Limb (tissue), 2 donors: Measurements from ENCODE around the gene KLF1.
"Not testable (repeated sequence)": the region's sequence is repeated elsewhere in the genome, so short reads cannot be mapped to it uniquely, and the experiment has no call there.

Experiments used
- DNase-seq, 2 donors: peaks; one replicate each; pipeline ENCODE4 v3.0.0-alpha.2; 2016; ENCODE audit errors: extremely low spot score in 2 of 2

The KLF1 gene

DNA sequence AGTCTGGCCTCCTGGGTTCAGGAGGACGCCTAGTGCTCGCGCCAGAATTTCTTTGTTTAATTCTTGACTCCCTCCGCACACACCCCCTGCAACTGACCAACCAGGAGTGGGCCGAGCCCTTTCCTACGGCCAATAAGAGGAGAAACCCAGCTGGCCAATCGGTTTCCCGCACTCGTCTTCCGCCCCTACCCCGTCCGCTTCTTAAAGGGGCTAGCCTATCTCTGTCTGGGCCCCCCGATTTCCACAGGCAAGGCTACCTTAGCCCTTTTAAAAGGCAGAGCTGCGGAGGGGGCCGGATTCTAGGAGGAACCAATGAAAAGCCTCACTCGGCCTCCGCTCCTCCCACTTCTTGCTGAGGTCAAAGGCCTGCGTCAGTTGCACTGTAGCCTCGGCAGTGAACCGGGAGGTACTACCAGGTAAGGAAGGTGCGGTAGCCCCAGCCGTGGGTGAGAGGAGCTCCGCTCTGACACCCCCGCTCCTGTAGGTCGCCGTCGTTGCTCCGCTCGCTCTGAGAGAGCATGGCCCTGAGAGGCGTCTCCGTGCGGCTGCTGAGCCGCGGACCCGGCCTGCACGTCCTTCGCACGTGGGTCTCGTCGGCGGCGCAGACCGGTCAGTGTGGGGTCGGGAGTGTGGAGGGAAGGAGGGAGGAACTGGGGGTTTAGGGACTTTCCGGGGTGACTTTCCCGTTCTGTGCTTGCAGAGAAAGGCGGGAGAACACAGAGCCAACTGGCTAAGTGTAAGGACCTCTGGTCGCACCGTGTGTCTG, 4.0 kb upstream of the KLF1 start, which contains the start of gene GCDH:
TSS of gene GCDH (plus strand) at position 374 of the 766 bp plus-strand sequence. CDS start at position 519, 145 bp downstream.
- peak; percentile 95 to 99 for DNase-seq

DNA sequence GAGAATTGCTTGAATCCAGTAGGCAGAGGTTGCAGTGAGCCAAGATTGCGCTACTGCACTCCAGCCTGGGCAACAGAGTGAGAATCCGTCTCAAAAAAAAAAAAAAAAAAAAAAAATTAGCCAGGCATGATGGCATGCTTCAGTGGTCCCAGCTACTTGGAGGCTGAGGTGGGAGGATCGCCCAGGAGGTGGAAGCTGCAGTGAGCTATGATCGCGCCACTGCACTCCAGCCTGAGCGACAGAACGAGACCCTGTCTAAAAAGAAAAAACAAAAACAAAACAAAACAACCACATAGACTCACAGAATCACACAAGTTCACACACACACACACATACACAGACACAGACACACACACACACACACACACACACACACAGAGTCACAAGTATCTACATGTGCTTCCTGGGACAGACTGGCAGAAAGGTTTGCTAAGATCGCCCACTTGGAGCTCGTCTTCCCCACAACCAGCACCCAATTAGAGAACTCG, 3.3 kb upstream of the KLF1 start:
- DNase-seq: not testable (repeated sequence)

- no peak for DNase-seq
These were observed 1.1 kb upstream of the KLF1 start for GRCh38 chr19:12888006-12888603.

DNA sequence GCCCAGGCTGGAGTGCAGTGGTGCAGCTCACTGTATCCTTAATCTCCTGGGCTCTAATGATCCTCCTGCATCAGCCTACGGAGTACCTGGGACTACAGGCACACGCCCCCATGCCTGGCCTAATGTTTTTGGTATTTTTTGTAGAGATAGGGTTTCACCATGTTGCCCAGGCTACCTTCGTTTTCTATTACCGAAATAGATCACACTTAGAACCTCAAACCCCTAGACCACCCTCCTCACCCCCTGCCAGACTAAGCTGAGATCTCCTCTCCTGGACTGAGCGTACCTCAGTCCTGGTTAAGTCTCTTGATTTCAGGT, 391 bp downstream of the KLF1 start:
- DNase-seq: no peak

GRCh38 chr19:12885749-12886650, 1.0 kb downstream of the KLF1 start:
- DNase-seq: no peak

GRCh38 chr19:12884926-12885748, 1.9 kb downstream of the KLF1 start:
- DNase-seq: peak in 1 of 2 donors; percentile 68

GRCh38 chr19:12884627-12884925, 2.4 kb downstream of the KLF1 start:
- DNase-seq: no peak

DNA sequence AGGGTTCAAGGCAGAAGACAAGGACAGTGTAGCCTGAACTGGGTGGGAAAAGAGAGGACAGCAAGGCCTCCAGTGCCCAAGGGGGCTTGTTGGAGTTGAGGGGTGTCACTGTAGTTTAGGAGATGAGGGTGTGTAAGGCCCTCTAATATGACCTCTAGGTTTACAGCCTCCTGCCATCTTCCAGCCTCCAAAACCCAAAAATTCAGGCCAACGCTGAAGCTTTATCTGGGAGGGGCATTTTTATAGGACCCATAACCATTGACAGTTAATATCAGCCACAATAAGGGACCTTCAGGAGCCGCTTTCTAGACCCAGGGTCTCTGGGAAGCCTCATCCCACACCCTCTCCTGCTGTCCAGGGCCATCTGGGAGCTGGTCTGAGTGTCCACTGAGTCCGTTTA, 2.8 kb downstream of the KLF1 start:
- no peak for DNase-seq

- no peak for DNase-seq
These were observed 4.4 kb downstream of the KLF1 start for GRCh38 chr19:12882589-12882988.

- DNase-seq: peak; percentile 85 to 88
These were observed 5.7 kb downstream of the KLF1 start, which contains the start of gene DNASE2 for GRCh38 chr19:12881172-12881808. Gene DNASE2, minus strand, starts transcription at chr19:12881449. Its CDS starts 74 bp downstream, at chr19:12881375.

DNA sequence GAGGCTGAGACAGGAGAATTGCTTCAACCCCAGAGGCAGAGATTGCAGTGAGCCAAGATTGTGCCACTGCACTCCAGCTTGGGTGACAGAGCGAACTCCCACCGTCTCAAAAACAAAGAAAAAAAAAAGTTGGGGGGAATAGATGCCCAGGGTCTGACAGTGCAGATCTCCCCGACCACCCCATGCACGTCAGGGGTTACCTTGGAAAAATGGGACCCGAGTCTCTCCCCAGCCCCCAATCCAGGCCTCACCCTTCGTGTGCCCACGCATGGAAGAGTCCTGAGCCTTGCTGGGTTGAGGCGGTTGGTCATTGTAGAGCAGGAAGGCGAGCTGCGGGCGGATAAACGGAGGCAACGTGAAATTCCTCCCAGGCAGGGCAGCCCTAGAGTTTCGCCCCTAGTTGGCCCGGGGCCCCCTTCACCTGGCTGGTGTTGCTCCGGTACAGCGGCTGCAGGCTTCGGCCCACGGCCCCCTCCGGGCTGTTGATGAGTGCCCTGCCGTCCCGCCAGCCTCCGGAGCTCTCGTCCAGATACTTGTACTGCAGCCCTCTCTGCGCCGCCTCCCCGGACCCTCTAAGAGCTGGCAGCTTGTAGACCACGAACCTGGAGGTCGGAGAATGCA, 6.3 kb downstream of the KLF1 start:
- no peak for DNase-seq

DNA sequence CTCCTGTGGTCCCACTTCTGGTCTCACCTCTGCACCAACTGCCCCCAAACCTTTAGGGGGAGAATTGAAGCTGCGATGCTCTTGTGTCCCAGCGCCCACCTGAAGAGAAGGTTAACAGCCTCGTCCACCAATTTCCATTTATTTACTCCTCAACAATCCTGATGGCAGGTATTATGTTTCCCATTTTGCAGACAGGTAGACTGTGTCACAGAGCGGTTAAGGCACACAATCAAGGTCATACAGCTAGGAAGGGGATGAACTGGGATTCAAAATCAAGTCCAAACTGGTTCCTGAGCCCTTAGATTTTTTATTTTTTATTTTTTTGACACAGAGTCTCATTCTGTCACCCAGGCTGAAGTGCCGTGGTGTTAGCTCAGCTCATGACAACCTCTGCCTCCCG, 11.9 kb downstream of the KLF1 start:
- DNase-seq: no peak

- DNase-seq: no peak
These were observed 12.9 kb downstream of the KLF1 start for GRCh38 chr19:12873891-12874745.

DNA sequence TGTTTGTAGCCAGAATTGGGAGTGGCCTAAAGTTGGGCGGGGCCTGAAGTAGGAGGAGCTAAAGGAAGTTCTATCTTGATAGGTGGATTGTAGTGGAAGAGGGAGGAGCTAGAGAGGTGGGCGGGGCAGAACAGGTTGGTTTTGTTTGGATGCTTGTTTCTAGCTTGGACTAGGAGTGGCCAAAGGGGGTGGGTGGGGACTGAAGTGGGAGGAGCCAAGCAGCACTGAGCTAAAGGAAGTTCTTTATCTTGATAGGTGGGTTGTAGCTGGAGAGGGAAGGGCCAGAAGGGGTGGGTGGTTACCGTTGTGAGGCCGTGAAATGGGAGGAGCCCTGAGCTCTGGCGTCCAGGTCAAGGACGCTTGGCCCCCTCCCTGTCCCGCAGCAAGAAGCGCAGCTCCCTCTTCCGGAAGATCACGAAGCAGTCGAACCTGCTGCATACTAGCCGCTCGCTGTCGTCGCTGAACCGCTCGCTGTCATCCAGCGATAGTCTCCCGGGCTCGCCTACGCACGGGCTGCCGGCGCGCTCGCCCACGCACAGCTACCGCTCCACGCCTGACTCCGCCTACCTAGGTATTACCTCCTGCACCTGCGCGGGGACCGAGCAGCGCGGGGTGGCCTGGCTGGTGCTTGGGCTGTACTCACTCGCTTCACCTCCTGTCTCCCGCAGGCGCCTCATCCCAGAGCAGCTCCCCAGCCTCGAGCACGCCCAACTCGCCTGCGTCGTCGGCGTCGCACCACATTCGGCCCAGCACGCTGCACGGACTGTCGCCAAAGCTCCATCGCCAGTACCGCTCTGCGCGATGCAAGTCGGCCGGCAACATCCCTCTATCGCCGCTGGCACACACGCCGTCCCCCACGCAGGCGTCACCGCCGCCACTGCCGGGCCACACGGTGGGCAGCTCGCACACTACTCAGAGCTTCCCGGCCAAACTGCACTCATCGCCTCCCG, 13.8 kb downstream of the KLF1 start:
- no peak for DNase-seq

GRCh38 chr19:12872255-12872654, 14.7 kb downstream of the KLF1 start:
- no peak for DNase-seq

GRCh38 chr19:12871681-12872080, 15.3 kb downstream of the KLF1 start:
- no peak for DNase-seq

DNA sequence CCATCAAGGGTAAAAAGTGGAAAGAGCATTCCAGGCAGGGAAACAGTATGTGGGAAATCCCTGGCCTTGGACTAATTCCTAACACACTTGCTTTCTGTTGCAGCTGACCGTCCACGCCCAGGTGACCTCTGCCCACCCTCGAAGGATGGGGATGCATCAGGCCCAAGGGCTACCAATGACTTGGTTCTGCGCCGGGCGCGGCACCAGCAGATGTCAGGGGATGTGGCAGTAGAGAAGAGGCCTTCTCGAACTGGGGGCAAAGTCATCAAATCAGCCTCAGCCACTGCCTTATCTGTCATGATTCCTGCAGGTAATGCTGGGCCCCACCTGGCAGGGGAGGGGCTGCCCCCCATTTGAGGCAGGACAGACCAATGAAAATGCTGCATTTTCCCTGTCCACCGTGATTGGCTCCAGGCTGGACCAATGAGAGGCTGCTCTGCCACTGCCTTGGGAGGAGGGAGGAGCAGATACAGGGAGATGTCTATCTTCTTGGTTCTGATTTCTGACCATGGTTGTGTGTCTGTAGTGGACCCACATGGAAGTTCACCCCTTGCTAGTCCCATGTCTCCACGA, 18.4 kb downstream of the KLF1 start:
- DNase-seq: no peak
